SK-N-SH treated with all-trans-retinoic acid at 6 μM for 48 hours (cell line): ENCODE results near the gene FCHO1.

ENCODE experiments used
- ARNTL ChIP-seq: fragments of 450-650 bp; formaldehyde crosslinking; IDR thresholded peaks from 2 replicates; pipeline ENCODE4 v1.5.0; 2020; ENCODE audit warnings: low read depth, mild to moderate bottlenecking, moderate library complexity, borderline replicate concordance
- CREB5 ChIP-seq: fragments of 250-450 bp; sonication (Bioruptor Pico); IDR thresholded peaks from 2 replicates; pipeline ENCODE4 v1.5.1; 2020; ENCODE audit warnings: low read depth, mild to moderate bottlenecking, moderate library complexity
- ESRRG ChIP-seq: fragments of 250-450 bp; sonication (Bioruptor Pico); IDR thresholded peaks from 2 replicates; pipeline ENCODE4 v1.6.1; 2021; ENCODE audit warnings: mild to moderate bottlenecking
- OSR1 ChIP-seq: fragments of 250-450 bp; sonication (Bioruptor Pico); IDR thresholded peaks from 2 replicates; pipeline ENCODE4 v1.8.0; 2022; ENCODE audit warnings: moderate library complexity, mild to moderate bottlenecking, inconsistent platforms
- RARB ChIP-seq: fragments of 250-450 bp; sonication (Bioruptor Pico); IDR thresholded peaks from 2 replicates; pipeline ENCODE4 v1.8.0; 2021; ENCODE audit warnings: mild to moderate bottlenecking, moderate library complexity
- SNAI2 ChIP-seq: fragments of 250-450 bp; sonication (Bioruptor Pico); IDR thresholded peaks from 2 replicates; pipeline ENCODE4 v1.5.0; 2020; ENCODE audit warnings: mild to moderate bottlenecking, moderate library complexity
- ZFP3 ChIP-seq: fragments of 250-450 bp; sonication (Bioruptor Pico); IDR thresholded peaks from 2 replicates; pipeline ENCODE4 v1.5.0; 2020; ENCODE audit warnings: mild to moderate bottlenecking, moderate library complexity

- no peak for TF ChIP-seq SNAI2 (CRISPR knock-in tag)
- no peak for TF ChIP-seq RARB (CRISPR knock-in tag)
- no peak for TF ChIP-seq ESRRG (CRISPR knock-in tag)
- no peak for TF ChIP-seq ARNTL (CRISPR knock-in tag)
- no peak for TF ChIP-seq ZFP3
- no peak for TF ChIP-seq OSR1 (CRISPR knock-in tag)
- no peak for TF ChIP-seq CREB5 (CRISPR knock-in tag)
Measured at GRCh38 chr19:17748884-17749638, 2.2 kb upstream of the FCHO1 start.
